Activated CD8-positive, alpha-beta memory T cell treated with anti-CD3 and anti-CD28 coated beads for 48 hours (primary cell): ENCODE measurements around the gene TRPV4.
"Not testable (repeated sequence)": the region's sequence is repeated elsewhere in the genome, so short reads cannot be mapped to it uniquely, and the experiment has no call there.

Experiments
- DNase-seq, 3 experiments: peaks; one replicate each; pipeline ENCODE4 v3.0.0-alpha.2; 2020; ENCODE audit warnings: low read depth in 2 of 3, low spot score in 2 of 3

TRPV4 gene

DNA sequence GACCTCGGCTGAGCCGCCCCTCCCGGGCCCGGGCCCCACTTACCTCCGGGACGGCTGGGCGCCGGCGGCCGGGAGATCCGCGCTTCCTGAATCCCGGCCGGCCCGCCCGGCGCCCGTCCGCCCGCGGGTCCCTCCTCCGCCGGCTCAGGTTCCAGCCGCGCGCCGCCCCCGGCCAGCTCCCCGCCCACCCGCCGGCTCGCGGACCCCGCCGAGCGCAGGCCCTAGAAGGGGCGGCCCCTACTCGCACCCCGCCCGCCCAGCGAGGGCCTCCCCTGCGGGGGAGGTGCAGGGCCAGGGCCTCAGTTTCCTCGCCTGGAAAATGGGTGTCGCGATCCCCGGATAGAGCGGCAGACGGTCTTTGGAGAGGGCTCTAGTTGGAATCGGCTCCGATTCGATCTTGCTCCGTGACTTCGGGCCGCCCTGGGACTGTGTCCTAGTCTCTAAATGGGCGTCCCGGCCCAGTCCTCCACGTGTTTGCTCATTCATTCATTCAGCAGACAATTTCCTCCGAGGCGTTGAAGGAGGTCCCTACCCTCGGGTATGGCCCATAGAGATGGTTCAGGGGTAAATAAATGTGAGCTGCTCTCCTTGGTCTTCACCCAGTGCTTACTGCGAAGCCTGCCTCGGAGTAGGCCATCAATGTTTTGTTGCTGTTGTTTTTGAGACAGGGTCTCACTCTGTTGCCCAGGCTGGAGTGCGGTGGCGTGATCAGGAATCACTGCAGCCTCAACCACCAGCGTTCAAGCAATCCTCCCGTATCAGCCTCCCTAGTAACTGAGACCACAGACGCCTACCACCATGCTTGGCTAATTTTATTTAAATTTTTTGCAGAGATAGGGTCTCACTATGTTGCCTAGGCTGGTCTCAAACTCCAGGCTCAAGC, at the start of gene TRPV4:
TRPV4 (minus strand) TSS at position 92 of the 883 bp plus-strand sequence. CDS start 18,602 bp downstream, outside the sequence.
- DNase-seq, result no peak

- DNase-seq, result no peak
Measured at GRCh38 chr12:109881752-109882151, 48.6 kb upstream of the TRPV4 start.

DNA sequence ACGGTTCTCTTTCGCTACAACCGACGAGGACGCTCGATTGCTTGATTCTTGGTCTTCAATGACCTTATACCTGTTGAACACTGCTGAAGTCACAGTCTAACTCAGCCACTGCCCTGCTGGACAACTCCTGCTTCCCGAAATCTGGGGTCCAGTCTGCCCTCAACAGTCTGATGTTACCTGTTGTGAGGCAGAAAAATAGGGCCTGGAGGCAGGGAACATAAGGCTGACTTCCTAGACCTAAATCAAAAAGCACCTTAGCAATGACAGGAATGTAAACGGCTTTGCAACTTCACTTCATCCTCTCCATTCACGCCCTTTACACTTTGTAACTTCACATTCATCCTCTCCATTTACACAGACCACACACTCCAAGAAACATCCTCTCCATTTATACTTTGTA, 47.7 kb upstream of the TRPV4 start:
- DNase-seq, result no peak

GRCh38 chr12:109880043-109880931, 47.1 kb upstream of the TRPV4 start, which contains the start of gene GLTP:
TSS of gene GLTP (minus strand) at chr12:109880541. CDS start at chr12:109880374, 167 bp downstream.
- DNase-seq, result peak; percentile 53 to 83 (median 66)

DNA sequence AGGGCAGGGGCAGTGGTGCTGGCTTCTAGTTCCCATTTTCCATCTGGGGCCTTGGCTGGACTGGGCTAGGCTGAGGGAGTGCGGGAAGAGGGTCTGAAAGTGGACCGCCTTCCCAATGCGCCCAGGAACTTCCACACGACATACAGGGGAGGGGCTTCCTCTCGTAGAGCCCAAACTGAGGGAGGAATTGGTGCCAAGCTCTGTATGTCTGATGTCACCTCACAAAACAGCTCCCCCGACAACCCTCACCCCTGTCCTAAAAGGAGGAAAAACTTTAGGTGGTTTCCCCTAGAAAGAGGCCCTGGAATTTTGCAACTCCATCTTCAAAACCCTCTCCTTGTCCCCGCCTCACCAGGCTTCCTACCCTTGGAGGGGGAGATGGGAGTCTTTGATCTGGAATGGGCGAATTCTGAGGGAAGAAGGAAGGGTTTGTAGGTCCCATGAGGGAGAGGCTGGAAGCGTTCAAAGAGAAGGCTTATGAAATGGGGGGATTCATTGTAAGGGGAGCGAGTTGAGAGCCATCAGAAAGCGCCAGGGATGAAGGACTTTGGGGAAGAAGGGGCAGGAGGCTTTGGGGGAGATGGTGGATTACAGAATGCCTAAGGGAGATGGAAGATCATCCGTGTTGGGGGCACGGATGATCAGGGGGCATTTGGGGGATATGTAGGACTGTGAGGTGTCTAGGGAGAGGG, 46.3 kb upstream of the TRPV4 start:
- no peak for DNase-seq

DNA sequence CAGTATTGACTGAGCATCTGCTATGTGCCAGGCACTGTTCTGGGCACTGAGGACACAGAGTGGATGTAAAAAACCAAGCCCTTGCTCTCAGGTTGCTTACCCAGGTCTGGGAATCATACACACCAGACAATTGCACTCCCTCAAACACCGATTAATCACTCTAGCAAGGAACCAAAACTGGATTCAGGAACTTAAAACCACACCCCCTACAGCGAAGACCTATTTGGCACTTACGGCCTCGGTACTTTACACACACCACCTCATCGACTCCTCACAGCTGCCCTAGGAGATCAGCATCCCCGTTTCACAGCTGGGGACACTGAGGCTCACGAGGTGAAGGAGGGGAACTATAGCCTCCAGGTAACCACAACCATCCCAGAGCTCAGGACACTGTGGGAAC, 45.6 kb upstream of the TRPV4 start:
- DNase-seq, result no peak

- DNase-seq, result no peak
Measured at GRCh38 chr12:109878247-109878625, 45.0 kb upstream of the TRPV4 start.

DNA sequence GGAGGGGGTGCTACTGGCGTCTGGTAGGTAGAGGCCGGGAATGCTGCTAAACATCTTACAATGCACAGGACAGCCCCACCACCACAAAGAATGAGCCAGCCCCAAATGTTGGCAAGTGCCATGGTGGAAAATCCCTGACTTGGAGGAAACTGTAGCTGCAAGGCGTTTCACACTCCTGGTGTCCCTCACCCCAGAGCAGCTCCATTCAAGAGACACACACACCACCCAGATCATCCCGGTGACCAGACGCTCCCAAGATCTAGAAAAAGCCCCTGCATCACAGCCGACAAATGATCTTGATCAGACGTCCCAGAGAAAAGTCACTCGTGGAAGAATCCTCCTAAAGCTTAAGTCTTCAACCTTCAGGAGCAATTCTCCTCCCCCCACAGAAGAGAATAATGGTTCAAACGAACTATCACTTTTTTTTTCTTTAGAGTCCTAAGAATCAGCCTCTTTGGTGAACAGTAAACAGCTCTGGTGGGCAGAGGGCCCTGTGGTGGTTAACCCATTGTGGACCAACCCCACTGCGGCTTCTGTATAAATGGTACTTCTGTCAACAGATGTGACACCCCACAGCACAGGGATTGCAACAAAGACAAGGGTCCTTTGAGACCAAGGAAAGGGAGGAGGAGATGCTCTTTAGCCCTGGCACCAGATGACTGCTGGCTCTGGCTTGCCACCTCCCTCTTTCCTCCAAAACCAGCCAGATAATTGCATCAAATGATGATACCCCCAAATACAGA, 44.5 kb upstream of the TRPV4 start:
- no peak for DNase-seq

- DNase-seq, result no peak
Measured at GRCh38 chr12:109876406-109876805, 43.2 kb upstream of the TRPV4 start.

DNA sequence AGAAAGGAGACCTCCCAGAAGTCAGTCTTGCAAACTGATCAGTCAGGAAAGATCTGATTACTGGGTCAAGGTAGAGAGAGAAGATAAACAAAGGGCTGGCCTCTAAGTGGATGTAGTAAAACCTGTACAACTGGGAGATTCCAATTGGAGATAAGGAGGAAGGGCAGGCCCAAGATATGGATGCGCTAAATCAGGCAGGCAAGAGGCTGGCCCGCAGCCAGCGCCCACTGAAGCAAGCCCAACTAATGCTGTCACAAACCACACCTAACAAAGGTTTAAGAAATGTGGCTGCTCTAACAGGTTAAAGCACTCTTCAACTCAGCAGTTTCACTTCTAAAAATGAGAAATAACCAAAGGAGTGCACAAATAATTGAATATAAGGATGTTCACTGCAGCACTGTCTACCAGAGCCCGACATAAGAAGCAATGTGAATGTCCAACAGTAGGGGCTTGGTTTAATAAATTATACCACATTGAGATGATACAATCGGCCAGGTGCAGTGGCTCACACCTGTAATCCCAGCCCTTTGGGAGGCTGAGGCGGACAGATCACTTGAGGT, 42.5 kb upstream of the TRPV4 start:
- no peak for DNase-seq

DNA sequence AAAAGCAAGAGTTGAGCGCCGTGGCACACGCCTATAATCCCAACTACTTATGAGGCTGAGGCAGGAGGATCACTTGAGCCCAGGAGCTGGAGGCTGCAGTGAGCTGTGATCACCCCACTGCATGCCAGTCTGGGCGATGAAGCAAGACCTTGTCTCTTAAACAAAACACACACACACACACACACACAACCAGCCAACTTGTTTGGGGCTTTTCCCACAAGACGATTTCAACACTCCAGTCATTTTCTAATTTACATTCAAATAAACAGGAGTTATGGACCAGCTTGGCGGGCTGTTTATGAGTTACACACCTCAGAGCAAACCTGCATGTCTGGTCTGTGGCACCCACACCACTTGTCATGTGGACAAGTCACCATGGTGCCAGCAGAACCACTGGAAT, 40.5 kb upstream of the TRPV4 start:
- DNase-seq, result no peak

DNA sequence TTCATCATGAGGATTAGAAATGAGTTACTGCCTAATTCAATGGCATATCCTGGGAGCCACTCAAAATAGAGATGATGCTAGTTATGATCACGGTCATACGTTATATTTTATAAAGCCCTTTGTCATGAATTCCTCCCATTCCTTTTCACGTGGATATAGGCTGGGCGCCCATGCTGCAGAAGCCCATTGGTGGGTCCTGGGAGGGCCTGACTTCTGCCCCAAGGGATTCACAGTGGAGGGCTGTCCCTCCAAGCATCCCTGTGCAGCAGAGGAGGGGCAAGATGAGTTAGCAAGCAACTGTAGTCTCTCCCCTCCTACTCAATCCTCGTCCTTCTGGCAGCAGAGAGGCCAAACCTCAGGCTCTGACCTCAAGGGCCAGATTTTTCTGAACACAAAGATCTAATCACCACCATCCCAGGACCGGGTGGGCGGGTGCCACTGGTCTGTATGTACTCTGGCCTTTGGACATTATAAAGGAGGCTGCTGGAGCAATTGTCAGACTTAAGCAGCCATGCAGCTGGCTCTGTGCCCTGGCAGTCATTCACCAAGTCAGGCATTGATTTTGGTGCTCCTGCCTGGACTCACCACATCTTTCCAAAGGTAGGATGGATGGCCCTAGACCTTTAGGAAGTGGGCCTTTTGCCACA, 38.6 kb upstream of the TRPV4 start:
- no peak for DNase-seq

DNA sequence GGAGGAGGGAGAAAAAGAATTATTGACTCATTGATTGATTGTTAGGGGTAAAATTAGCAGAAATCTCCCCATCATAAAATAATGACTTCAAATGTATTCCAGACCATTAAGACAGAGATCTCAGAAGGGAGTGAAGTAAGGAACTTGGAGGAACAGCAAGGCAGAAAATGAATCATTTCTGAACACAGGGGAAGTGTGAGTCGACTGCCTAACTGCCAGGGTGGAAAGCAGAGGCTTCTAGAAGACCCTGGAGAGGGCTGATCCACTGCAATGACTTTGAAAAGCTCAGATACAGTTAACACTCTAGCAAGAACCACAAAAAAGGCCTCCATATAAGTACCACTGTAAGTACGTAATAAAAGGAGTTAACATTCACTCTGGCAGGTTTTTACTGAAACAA, 37.5 kb upstream of the TRPV4 start:
- no peak for DNase-seq

- DNase-seq, result no peak
Measured at GRCh38 chr12:109868182-109869051, 35.2 kb upstream of the TRPV4 start.

DNA sequence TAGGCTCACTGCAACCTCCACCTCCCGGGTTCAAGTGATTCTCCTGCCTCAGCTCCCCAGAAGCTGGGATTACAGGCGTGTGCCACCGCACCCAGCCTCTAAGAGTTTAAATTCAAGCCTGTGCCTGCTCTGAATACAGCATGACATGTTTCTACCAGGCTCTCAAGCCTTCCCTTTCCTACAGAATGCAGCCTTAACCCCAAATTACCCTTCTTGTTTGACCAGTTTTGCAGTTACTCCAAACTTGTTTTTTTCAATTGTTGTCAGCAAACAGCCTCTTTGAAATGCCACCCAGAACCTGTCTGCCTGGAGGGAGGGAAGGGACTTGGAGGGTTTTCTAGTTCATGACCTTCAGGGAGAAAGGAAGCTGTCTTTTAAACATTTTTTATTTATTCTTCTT, 31.7 kb upstream of the TRPV4 start:
- no peak for DNase-seq

GRCh38 chr12:109863847-109864712, 30.9 kb upstream of the TRPV4 start:
- DNase-seq, result no peak

DNA sequence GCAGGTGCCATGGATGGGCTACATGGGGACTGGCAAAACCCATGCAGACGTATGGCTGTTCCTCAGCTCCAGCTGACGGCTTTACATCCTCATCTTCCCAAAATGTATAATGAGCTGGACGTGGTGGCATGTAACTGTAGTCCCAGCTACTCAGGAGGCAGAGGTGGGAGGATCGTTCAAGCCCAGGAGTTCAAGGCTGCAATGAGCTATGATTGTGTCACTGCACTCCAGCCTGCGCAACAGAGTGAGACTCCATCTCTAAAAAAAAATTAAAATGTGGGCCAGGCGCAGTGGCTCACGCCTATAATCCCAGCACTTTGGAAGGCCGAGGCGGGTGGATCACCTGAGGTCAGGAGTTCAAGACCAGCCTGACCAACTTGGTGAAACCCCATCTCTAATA, 29.3 kb upstream of the TRPV4 start:
- DNase-seq, result not testable (repeated sequence)
